ENCODE data around the gene CDKL4. TPM values are rescaled to one million over a fixed set of nuclear protein-coding genes. Genes with fewer than 3 reads are reported as not detected.

The CDKL4 gene
- total and polyA plus RNA-seq, 2 of the 13 experiments (the other 11 are each of a cell fraction or from before 2014, with no cell fraction given), result 0.29 to 0.50 TPM

DNA sequence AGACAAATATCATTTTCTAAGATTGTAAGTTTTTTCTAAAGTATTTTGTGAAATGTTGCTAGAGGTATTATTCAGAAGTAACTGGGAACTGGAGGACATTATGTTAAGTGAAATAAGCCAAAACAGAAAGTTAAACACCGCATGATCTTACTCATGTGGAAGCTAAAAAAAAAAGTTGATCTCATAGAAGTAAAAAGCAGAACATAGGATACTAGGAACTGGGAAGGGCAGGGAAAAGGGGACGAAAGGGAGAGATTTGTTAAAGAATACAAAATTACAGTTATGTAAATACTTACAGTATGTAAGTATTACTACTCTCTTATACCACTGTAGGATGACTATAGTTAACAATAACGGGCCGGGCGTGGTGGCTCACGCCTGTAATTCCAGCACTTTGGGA is 46.7 kb upstream of the CDKL4 start:
- Histone ChIP-seq H2AFZ (ENCODE audit: low read length) (no peak overlapping the region), H3K9ac (ENCODE audit: insufficient read depth, low read depth, low read length) (no peak overlapping the region), H4K20me1 (ENCODE audit: insufficient read depth, low read length) (peaks cover 2% of the 10 kb centered on the region; the same call in 1 of the 2 replicates), H3K27ac (ENCODE audit: extremely low read length, insufficient read depth, low read length) (no peak overlapping the region), H3K4me1 (ENCODE audit: insufficient read depth, low read length) (no peaks in the 10 kb centered on the region), H3K4me2 (ENCODE audit: low read depth, low read length) (no peak overlapping the region), H3K9me3 (ENCODE audit: low read length) (no peaks in the 10 kb centered on the region), H3K79me2 (ENCODE audit: insufficient read depth, low read length) (no peaks in the 10 kb centered on the region), H3K27me3 (ENCODE audit: control insufficient read depth in 1 of 2, insufficient read depth in 2 of 2, low read length in 2 of 2) (no peaks in the 10 kb centered on the region), H3K4me3 (replicated peaks in 1 of 3; ENCODE audit: insufficient read depth in 1 of 3, low read depth in 2 of 3, low read length in 3 of 3) (no peak overlapping the region), H3K36me3 (replicated peaks in 1 of 2; ENCODE audit: control insufficient read depth in 1 of 2, insufficient read depth in 2 of 2, low read length in 2 of 2) (peaks cover 23 to 65% of the 10 kb centered on the region in 2 experiments)
- intact Hi-C loops (cut with micrococcal nuclease; ENCODE audit: unreplicated experiment), result no loop called here
- POLR2A ChIA-PET, result no interaction called here
- WGBS (ENCODE audit: low lambda C conversion rate), result 99% methylated on average over 6 of the region's 6 CpGs
- DNase-seq (ENCODE audit: low spot score) (no peak), ATAC-seq (no peak), FAIRE-seq (no peak)
- no peak for TF ChIP-seq SAP130 (CRISPR knock-in tag; IDR thresholded peaks at IDR 0.05; ENCODE audit: low read depth)
- no peak for TF ChIP-seq ZNF605 (CRISPR knock-in tag; IDR thresholded peaks at IDR 0.05)
- TF ChIP-seq ZMYM4 (CRISPR knock-in tag; IDR thresholded peaks at IDR 0.05), result no peak
- no peak for TF ChIP-seq HNRNPUL1 (IDR thresholded peaks at IDR 0.05; ENCODE audit: low read depth, low read length)
- TF ChIP-seq ZNF816 (CRISPR knock-in tag; IDR thresholded peaks at IDR 0.05; ENCODE audit: borderline replicate concordance), result no peak
- no peak for TF ChIP-seq RELA (CRISPR knock-in tag; IDR thresholded peaks at IDR 0.05)
- no peak for TF ChIP-seq REXO4 (CRISPR knock-in tag; IDR thresholded peaks at IDR 0.05; ENCODE audit: borderline replicate concordance)
- TF ChIP-seq, protein P1, sequence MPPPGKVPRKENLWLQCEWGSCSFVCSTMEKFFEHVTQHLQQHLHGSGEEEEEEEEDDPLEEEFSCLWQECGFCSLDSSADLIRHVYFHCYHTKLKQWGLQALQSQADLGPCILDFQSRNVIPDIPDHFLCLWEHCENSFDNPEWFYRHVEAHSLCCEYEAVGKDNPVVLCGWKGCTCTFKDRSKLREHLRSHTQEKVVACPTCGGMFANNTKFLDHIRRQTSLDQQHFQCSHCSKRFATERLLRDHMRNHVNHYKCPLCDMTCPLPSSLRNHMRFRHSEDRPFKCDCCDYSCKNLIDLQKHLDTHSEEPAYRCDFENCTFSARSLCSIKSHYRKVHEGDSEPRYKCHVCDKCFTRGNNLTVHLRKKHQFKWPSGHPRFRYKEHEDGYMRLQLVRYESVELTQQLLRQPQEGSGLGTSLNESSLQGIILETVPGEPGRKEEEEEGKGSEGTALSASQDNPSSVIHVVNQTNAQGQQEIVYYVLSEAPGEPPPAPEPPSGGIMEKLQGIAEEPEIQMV (CRISPR knock-in tag; IDR thresholded peaks at IDR 0.05; ENCODE audit: low read depth), result no peak
- TF ChIP-seq SALL2 (CRISPR knock-in tag; IDR thresholded peaks at IDR 0.05), result no peak
- TF ChIP-seq PPARG (CRISPR knock-in tag; conservative IDR thresholded peaks at IDR 0.05), result no peak
- TF ChIP-seq JDP2 (CRISPR knock-in tag; IDR thresholded peaks at IDR 0.05; ENCODE audit: borderline replicate concordance), result no peak
- TF ChIP-seq ZNF720 (CRISPR knock-in tag; IDR thresholded peaks at IDR 0.05), result no peak
- TF ChIP-seq RORA (CRISPR knock-in tag; IDR thresholded peaks at IDR 0.05), result no peak
- no peak for TF ChIP-seq USF2 (IDR thresholded peaks at IDR 0.05; ENCODE audit: low read depth, low read length)
- TF ChIP-seq USF2 (CRISPR knock-in tag; IDR thresholded peaks at IDR 0.05; ENCODE audit: borderline replicate concordance), result no peak
- no peak for TF ChIP-seq FOXO1 (CRISPR knock-in tag; IDR thresholded peaks at IDR 0.05)
- no peak for TF ChIP-seq KLF16 (CRISPR knock-in tag; IDR thresholded peaks at IDR 0.05)
- BruUV-seq (replicated peaks), result no TSS peak
- CTCF ChIA-PET (ENCODE audit: low intra/inter-chr PET ratio, low total read pairs), result no interaction called here
- in situ Hi-C loops (cut with HindIII; ENCODE audit: extremely low pct_ligation_motif_present, low pct_unique_long_range_greater_than_20kb), result no loop called here

Measured in HepG2 (cell line).